Lower leg skin (tissue), 3 donors: ENCODE results near the gene SLC39A11.

Experiments
- POLR2A ChIP-seq, 2 donors: fragments of 450-650 bp; IDR thresholded peaks; one replicate each; pipeline ENCODE4 v1.6.1; 2016 to 2017; ENCODE audit warnings: antibody characterized with exemption in 2 of 2, mild to moderate bottlenecking in 1 of 2, moderate library complexity in 1 of 2
- TF ChIP-seq, protein P1 (sequence below), 3 donors: fragments of 450-650 bp; IDR thresholded peaks; one replicate each; pipeline ENCODE4 v1.5.1; 2016; ENCODE audit warnings: antibody characterized with exemption in 3 of 3, mild to moderate bottlenecking in 3 of 3, moderate library complexity in 2 of 3

DNA sequence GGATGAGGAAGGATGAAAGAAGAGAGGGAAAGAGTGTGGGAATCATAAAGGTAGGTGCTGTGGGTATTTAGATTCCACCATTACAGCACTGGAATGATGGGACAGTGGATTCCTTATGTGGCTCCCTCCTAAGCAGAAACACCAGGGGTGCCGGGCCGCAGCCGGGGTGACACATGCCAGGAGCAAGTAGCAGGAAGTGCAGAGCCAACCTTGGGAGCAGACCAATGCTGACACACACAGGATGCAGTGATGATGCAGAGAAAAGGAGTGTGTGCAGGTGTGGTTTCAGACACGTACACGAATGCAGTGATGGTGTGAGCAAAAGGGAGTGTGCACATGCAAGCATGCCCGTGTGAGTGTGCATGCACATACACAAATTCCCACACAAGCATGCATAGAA is 338.0 kb downstream of the SLC39A11 start:
- no peak for TF ChIP-seq POLR2A (IDR thresholded peaks at IDR 0.05)
- TF ChIP-seq, protein P1, sequence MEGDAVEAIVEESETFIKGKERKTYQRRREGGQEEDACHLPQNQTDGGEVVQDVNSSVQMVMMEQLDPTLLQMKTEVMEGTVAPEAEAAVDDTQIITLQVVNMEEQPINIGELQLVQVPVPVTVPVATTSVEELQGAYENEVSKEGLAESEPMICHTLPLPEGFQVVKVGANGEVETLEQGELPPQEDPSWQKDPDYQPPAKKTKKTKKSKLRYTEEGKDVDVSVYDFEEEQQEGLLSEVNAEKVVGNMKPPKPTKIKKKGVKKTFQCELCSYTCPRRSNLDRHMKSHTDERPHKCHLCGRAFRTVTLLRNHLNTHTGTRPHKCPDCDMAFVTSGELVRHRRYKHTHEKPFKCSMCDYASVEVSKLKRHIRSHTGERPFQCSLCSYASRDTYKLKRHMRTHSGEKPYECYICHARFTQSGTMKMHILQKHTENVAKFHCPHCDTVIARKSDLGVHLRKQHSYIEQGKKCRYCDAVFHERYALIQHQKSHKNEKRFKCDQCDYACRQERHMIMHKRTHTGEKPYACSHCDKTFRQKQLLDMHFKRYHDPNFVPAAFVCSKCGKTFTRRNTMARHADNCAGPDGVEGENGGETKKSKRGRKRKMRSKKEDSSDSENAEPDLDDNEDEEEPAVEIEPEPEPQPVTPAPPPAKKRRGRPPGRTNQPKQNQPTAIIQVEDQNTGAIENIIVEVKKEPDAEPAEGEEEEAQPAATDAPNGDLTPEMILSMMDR (IDR thresholded peaks at IDR 0.05), result no peak
